Lower leg skin (tissue), 3 donors: Measurements from ENCODE around the gene INSRR.

ENCODE experiments used
- POLR2A ChIP-seq, 2 donors: fragments of 450-650 bp; IDR thresholded peaks; one replicate each; pipeline ENCODE4 v1.6.1; 2016 to 2017; ENCODE audit warnings: antibody characterized with exemption in 2 of 2, mild to moderate bottlenecking in 1 of 2, moderate library complexity in 1 of 2
- TF ChIP-seq, protein P1 (sequence below), 3 donors: fragments of 450-650 bp; IDR thresholded peaks; one replicate each; pipeline ENCODE4 v1.5.1; 2016; ENCODE audit warnings: antibody characterized with exemption in 3 of 3, mild to moderate bottlenecking in 3 of 3, moderate library complexity in 2 of 3

DNA sequence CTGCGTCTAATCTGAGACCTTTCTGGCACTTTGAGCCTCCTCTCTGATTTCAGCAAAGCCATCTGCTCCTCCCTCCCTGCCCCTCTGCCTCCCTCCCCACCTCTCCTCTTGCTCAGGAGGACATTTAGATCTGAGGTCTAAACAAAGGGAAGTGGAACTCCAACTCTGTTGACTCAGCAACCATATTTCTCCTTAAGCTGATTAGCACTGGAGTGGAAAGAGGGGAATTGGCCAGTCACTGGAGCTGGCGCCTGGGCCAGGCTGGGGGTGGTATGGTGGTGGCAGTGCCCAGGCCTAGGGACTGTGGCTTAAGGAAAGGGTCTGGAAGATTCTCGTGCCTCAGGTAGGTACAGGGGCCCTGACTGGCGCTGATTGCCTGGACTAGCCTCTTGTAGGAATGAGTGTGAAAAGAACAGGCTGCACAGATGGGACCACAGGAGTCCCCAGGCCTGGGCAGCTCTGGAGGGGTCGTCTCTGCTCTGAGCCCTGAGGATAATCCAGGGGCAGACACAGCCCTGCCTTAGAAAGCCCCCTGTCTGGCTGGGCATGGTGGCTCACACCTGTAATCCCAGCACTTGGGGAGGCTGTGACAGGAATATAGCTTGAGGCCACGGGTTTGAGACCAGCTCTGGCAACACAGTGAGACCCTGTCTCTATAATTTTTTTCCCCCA is 54.2 kb downstream of the INSRR start:
- TF ChIP-seq, protein P1, sequence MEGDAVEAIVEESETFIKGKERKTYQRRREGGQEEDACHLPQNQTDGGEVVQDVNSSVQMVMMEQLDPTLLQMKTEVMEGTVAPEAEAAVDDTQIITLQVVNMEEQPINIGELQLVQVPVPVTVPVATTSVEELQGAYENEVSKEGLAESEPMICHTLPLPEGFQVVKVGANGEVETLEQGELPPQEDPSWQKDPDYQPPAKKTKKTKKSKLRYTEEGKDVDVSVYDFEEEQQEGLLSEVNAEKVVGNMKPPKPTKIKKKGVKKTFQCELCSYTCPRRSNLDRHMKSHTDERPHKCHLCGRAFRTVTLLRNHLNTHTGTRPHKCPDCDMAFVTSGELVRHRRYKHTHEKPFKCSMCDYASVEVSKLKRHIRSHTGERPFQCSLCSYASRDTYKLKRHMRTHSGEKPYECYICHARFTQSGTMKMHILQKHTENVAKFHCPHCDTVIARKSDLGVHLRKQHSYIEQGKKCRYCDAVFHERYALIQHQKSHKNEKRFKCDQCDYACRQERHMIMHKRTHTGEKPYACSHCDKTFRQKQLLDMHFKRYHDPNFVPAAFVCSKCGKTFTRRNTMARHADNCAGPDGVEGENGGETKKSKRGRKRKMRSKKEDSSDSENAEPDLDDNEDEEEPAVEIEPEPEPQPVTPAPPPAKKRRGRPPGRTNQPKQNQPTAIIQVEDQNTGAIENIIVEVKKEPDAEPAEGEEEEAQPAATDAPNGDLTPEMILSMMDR (IDR thresholded peaks at IDR 0.05) = no peak
- no peak for TF ChIP-seq POLR2A (IDR thresholded peaks at IDR 0.05)
